ENCODE measurements around the gene LRRC71. TPM values are rescaled to one million over a fixed set of nuclear protein-coding genes. Genes with fewer than 3 reads are reported as not detected.
"Not testable (repeated sequence)": the region's sequence is repeated elsewhere in the genome, so short reads cannot be mapped to it uniquely, and the experiment has no call there.

LRRC71 gene
- total RNA-seq, 2 experiments from 2014 or later: not detected

DNA sequence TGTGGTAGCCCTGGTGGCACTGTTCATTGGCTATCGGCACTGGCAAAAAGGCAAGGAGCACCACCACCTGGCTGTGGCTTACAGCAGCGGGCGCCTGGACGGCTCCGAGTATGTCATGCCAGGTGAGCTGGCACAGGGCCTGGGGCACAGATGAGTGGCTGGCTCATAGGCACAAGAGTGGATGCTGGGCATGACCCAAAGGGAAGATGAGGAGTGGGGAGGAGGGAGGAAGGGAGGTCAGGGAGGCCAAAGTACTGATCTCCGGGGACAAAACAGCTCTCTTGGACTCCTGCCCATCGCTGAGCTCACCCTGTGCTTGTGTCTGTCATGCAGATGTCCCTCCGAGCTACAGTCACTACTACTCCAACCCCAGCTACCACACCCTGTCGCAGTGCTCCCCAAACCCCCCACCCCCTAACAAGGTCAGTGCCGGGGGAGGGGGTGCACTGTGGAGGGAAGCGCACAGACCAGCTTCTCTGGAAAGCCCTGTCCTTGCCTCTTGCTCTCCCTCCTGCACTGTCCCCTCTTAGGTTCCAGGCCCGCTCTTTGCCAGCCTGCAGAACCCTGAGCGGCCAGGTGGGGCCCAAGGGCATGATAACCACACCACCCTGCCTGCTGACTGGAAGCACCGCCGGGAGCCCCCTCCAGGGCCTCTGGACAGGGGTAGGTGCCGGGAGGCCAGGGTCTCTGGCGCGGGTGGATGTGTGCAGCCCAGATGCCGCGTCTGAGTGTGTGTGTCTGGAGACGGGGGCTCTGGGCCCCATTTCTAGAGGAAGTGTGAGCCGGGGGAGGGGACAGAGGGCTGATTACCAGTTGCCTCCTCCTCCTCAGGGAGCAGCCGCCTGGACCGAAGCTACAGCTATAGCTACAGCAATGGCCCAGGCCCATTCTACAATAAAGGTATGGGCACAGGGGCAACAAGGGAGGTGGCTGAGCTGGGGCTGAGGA lies 7.3 kb upstream of the LRRC71 start:
- Mint-ChIP-seq H3K36me3 (ENCODE audit: low read depth) (no peaks in the 10 kb centered on the region), H3K27ac (no peak overlapping the region), H3K4me1 (peaks cover 1% of the 10 kb centered on the region), H3K9me3 (no peaks in the 10 kb centered on the region), H3K4me3 (no peak overlapping the region), H3K27me3 (peaks cover 14% of the 10 kb centered on the region)
- ChIA-PET CTCF (interaction anchor here (0.6 to 1.6 kb wide), 6 partner anchors 13 to 187 kb away, joined by 3 to 6 read pairs (median 4); no protein-coding TSS in a partner anchor), POLR2A (no interaction called here)
- no peak for DNase-seq

DNA sequence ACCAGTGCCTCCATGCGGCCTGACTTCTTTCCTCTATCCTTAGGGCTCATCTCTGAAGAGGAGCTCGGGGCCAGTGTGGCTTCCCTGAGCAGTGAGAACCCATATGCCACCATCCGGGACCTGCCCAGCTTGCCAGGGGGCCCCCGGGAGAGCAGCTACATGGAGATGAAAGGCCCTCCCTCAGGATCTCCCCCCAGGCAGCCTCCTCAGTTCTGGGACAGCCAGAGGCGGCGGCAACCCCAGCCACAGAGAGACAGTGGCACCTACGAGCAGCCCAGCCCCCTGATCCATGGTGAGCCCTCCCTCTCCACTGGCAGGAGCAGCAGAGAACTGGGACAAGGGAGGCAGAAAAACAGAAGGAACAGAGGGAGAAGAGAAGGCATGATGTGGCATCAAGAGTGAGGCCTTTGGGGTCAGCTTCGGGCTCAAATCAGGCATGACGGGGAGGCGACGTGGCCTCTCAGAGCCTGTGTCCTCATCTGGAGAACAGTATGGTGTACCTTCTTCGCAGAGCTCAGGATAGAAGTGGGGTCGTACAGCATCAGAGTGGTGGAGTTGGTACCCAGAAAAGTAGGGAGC lies 6.5 kb upstream of the LRRC71 start:
- Mint-ChIP-seq H3K4me1 (peaks cover 1% of the 10 kb centered on the region), H3K4me3 (no peak overlapping the region), H3K27me3 (peaks cover 20% of the 10 kb centered on the region), H3K27ac (no peak overlapping the region), H3K9me3 (no peaks in the 10 kb centered on the region), H3K36me3 (ENCODE audit: low read depth) (no peaks in the 10 kb centered on the region)
- POLR2A ChIA-PET: no interaction called here
- DNase-seq: no peak
- CTCF ChIA-PET: interaction anchor here (1.1 to 1.6 kb wide), 4 partner anchors 12 to 187 kb away, joined by 3 to 6 read pairs (median 4); no protein-coding TSS in a partner anchor

DNA sequence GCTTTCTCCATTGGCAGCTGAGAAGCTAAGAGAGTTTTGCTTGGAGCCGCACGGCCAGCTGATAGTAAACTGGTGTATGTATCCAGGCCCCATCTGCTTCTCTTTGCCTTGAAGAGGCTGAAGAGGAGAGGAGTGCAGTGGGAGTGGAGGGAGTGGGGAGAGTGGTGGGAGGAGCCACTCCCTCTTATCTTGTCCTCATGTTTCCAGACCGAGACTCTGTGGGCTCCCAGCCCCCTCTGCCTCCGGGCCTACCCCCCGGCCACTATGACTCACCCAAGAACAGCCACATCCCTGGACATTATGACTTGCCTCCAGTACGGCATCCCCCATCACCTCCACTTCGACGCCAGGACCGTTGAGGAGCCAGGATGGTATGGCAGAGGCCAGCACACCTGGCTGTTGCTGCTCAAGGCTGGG lies 6.0 kb upstream of the LRRC71 start:
- no peak overlapping the region for H3K27ac Mint-ChIP-seq
- ChIA-PET POLR2A (no interaction called here), CTCF (interaction anchor here (1.1 to 1.6 kb wide), 3 partner anchors 12 to 188 kb away, joined by 4 to 6 read pairs (median 4); no protein-coding TSS in a partner anchor)
- H3K36me3 Mint-ChIP-seq (ENCODE audit: low read depth): no peaks in the 10 kb centered on the region
- DNase-seq: no peak
- H3K27me3 Mint-ChIP-seq: peaks cover 26% of the 10 kb centered on the region
- H3K4me1 Mint-ChIP-seq: peaks cover 1% of the 10 kb centered on the region
- H3K9me3 Mint-ChIP-seq: no peaks in the 10 kb centered on the region
- H3K4me3 Mint-ChIP-seq: no peak overlapping the region

DNA sequence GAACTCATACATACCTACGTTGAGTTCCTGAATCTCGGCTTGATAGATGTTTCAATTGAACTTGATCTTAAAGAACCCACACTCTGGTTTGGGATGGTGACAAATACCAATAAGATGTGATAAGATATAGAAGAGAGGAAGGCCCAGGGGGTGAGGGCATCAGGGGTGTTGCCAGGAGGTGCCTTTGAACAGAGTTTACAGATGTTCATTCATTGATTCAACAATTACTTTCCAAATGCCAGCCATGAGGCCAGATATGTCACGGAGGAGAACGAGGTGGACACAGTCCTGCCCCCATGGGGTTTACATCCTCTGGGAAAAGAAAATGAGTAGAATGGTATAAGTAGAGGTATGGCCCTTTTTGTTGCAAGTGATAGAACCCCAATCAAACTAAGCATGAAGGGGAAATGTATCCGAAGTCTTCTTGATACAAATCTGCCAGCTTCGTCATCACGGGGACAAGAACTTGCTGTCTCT lies 659 bp downstream of the LRRC71 start:
- H3K36me3 Mint-ChIP-seq (ENCODE audit: low read depth): no peaks in the 10 kb centered on the region
- no peak overlapping the region for H3K27ac Mint-ChIP-seq
- DNase-seq: no peak
- H3K9me3 Mint-ChIP-seq: no peaks in the 10 kb centered on the region
- ChIA-PET POLR2A (no interaction called here), CTCF (interaction anchor here (1.3 to 1.4 kb wide), 2 partner anchors 31 to 231 kb away, joined by 3 read pairs; no protein-coding TSS in a partner anchor)
- no peak overlapping the region for H3K4me3 Mint-ChIP-seq
- H3K4me1 Mint-ChIP-seq: peaks cover 13% of the 10 kb centered on the region
- H3K27me3 Mint-ChIP-seq: peaks cover 77% of the 10 kb centered on the region

DNA sequence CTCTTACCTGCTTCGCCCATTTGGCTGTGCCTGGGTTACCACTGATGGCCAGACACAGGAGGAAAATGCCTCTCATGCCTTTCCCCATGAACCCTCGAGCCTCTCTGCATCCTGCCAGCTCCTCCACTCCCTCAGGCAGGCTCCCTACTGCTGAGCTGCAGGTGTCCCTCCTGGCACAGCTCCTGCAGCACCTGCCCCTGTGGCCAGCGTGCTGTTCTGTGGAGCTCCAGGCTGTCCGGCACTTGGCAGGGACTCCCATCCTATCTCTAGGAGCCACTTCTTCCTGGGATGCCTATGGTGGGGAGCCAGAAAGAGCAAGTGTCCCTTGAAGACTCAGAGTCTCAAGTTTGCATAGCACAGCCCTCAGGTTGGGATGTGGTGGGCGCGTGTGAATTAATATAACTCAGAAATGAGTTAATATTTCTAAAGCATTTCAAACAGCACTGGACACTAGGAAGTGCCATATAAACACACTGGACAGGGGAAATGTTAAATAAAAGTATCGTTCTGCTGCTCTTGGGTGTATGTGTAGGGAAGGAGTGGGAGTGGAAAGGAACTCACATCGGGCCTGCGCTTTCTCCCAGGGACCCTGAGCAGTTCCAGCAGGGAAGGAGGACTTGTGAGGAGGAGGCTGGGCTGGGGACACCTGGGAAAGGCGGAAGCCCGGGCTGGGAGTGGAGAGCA lies 2.7 kb downstream of the LRRC71 start:
- peaks cover 22% of the 10 kb centered on the region for H3K4me1 Mint-ChIP-seq
- peaks cover 90% of the 10 kb centered on the region for H3K27me3 Mint-ChIP-seq
- H3K36me3 Mint-ChIP-seq (ENCODE audit: low read depth): no peaks in the 10 kb centered on the region
- no peak overlapping the region for H3K27ac Mint-ChIP-seq
- H3K9me3 Mint-ChIP-seq: no peaks in the 10 kb centered on the region
- no peak overlapping the region for H3K4me3 Mint-ChIP-seq
- CTCF ChIA-PET: interaction anchor here (1.0 to 1.8 kb wide), 4 partner anchors 12 to 239 kb away, joined by 3 to 6 read pairs (median 4); no protein-coding TSS in a partner anchor
- POLR2A ChIA-PET: no interaction called here
- no peak for DNase-seq

DNA sequence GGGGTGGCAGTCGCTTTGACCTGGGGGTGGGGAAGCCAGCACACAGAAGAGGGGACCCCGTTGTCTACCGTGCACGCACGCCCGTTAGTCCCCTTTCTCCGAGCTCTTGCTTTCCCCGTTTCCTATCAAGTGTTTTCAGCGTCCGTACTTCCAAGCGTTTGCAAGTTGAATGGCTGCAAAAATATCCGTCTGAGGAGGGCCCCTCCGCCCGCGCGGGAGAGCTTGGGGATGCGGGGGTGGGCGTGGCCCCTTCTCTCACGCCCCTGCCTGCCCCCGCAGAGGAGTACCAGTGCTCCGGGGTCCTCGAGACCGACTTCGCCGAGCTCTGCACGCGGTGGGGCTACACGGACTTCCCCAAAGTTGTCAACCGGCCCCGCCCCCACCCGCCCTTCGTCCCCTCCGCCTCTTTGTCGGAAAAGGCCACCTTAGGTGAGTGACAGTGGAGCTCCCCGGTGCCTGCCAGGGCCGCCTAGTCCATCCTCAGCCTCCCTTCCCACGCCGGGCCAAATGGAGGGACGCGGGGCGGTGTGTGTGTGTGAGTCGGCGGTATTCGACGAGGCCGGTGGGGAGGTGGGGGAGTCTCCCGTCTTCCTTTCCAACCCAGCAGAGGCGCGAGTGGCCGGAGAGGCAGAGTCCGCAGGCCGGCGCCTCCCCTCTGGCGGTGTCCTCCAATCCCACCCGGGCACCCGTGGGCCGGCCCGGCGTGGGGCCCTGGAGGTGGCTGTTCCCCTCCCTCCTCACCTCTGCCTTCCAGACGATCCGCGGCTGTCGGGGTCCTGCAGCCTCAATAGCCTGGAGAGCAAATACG lies 3.4 kb downstream of the LRRC71 start:
- Mint-ChIP-seq H3K36me3 (ENCODE audit: low read depth) (no peaks in the 10 kb centered on the region), H3K4me1 (peaks cover 24% of the 10 kb centered on the region), H3K27me3 (peaks cover 90% of the 10 kb centered on the region), H3K9me3 (no peaks in the 10 kb centered on the region), H3K27ac (no peak overlapping the region), H3K4me3 (no peak overlapping the region)
- ChIA-PET POLR2A (no interaction called here), CTCF (interaction anchor here (1.3 to 1.8 kb wide), 3 partner anchors 32 to 198 kb away, joined by 5 to 6 read pairs (median 5); no protein-coding TSS in a partner anchor)
- DNase-seq: no peak

DNA sequence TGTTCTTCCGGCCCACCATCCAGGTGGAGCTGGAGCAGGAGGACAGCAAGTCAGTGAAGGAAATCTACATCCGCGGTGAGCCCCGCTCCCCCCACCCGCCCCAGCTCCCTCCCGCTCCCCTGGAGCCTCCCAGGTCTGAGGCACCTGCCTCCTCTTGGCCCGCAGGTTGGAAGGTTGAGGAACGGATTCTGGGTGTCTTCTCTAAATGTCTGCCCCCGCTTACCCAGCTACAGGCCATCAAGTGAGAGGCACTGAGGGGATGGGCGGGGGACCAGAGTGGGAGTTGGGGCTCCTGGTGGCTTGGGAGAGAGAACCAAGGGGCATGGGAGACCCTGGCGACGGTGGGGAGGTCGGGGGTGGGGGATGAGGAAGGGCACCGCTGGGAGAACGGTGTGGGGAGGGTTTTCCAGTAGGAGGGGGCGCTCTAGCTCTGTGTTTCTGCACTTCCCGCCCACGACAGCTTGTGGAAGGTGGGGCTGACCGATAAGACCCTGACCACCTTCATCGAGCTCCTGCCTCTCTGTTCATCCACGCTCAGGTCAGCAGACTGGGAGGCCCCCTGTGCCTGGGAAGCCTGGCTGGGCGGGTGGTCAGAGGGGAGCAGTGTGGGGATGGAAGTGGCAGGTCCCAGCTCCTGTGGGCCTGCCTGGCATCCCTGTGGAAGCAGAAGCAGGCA lies 4.2 kb downstream of the LRRC71 start:
- peaks cover 24% of the 10 kb centered on the region for H3K4me1 Mint-ChIP-seq
- H3K27me3 Mint-ChIP-seq: peaks cover 91% of the 10 kb centered on the region
- no peaks in the 10 kb centered on the region for H3K9me3 Mint-ChIP-seq
- POLR2A ChIA-PET: no interaction called here
- CTCF ChIA-PET: interaction anchor here (0.6 to 1.8 kb wide), 4 partner anchors 35 to 199 kb away, joined by 3 to 5 read pairs (median 4); partner anchors contain the start of gene NTRK1
- DNase-seq: no peak
- H3K27ac Mint-ChIP-seq: no peak overlapping the region
- H3K4me3 Mint-ChIP-seq: no peak overlapping the region
- no peaks in the 10 kb centered on the region for H3K36me3 Mint-ChIP-seq (ENCODE audit: low read depth)

DNA sequence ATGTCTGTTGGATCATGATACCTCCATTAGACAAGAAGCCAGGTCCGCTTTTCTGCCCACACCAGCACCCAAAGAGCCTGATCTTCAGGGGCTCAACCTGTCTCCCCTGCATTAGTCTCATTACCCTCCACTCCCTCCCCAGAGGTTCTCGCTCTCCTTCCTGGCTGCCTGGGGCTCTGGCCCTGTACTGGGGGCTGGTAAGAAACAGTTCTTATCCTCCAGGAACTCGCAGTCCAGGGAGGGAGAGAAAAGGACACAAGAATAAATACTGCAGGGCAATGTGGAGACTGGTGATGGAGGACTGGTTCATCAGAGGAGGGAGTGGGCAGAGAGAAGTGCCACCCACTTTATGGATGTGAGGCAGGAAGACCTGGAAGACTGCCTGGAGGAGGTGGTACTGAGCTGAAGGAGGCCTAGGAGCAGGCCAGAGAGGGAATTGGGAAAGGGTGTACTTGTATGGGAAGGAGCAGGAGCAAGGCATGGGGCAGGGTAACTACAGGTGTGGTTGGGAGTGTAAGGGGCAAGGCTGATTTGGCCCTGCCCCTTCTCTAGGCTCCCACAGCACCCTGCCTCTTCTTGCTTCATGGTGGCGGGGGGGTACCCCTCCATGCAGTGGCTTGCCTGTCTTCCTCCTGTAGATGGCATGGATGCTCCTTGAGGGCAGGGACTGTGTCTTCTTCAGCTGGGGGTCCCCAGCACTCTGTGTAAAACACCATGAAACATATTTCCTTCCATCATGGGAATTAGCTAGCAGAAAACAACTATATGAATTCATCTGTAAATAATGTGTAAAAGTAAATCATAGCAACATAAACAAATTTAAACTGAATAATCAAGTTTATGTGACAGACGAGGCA lies 5.0 kb downstream of the LRRC71 start:
- Mint-ChIP-seq H3K4me3 (no peak overlapping the region), H3K36me3 (ENCODE audit: low read depth) (no peaks in the 10 kb centered on the region), H3K27ac (no peak overlapping the region), H3K4me1 (peaks cover 21% of the 10 kb centered on the region), H3K9me3 (no peaks in the 10 kb centered on the region), H3K27me3 (peaks cover 87% of the 10 kb centered on the region)
- ChIA-PET POLR2A (no interaction called here), CTCF (interaction anchor here (0.6 to 1.9 kb wide), 6 partner anchors 12 to 200 kb away, joined by 3 to 5 read pairs (median 4); partner anchors contain the start of gene NTRK1)
- DNase-seq: no peak

DNA sequence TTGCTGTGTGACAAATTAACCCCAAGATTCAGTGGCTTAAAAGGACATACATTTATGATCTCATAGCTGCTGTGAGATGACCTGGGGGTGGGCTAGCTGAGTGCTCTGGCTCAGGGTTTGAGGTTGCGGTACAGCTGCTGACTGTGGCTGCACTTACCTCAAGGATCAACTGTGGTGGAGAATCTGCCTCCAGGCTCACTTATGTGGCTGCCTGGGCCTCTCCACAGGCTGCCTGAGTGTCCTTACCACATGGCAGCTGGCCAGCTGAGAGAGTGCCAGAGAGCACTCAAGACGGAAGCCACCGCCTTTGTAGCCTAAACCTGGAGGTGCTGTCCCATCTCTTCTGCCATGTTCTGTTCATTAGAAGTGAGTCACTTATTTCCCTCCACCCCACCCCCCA lies 5.7 kb downstream of the LRRC71 start:
- POLR2A ChIA-PET: no interaction called here
- CTCF ChIA-PET: interaction anchor here (0.9 to 2.5 kb wide), 5 partner anchors 12 to 221 kb away, joined by 3 to 10 read pairs (median 5); no protein-coding TSS in a partner anchor
- peaks cover 23% of the 10 kb centered on the region for H3K4me1 Mint-ChIP-seq
- DNase-seq: peak; percentile 14
- no peak overlapping the region for H3K4me3 Mint-ChIP-seq
- H3K36me3 Mint-ChIP-seq (ENCODE audit: low read depth): no peaks in the 10 kb centered on the region
- no peaks in the 10 kb centered on the region for H3K9me3 Mint-ChIP-seq
- no peak overlapping the region for H3K27ac Mint-ChIP-seq
- peaks cover 86% of the 10 kb centered on the region for H3K27me3 Mint-ChIP-seq

DNA sequence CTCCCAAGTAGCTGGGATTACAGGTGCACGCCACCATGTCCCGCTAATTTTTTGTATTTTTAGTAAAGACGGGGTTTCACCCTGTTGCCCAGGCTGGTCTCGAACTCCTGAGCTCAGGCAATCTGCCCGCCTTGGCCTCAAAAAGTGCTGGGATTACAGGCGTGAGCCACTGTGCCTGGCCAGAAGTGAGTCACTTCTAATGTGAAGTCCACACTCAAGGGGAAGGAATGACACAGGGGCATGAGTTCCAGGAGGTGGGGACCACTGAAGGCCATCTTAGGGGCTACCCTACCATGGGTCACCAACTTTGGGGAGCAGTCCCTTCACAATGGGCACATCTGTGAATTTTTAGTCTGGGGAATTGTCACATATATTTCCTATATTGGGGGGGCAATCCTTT lies 6.3 kb downstream of the LRRC71 start:
- H3K27me3 Mint-ChIP-seq: peaks cover 82% of the 10 kb centered on the region
- H3K9me3 Mint-ChIP-seq; H3K36me3 Mint-ChIP-seq (ENCODE audit: low read depth); POLR2A ChIA-PET; DNase-seq; H3K4me3 Mint-ChIP-seq; H3K27ac Mint-ChIP-seq: not testable (repeated sequence)
- peaks cover 28% of the 10 kb centered on the region for H3K4me1 Mint-ChIP-seq
- CTCF ChIA-PET: interaction anchor here (0.9 to 2.5 kb wide), 9 partner anchors 11 to 235 kb away, joined by 3 to 10 read pairs (median 5); partner anchors contain the start of gene MRPL24
